Mesenchymal stem cell (in vitro differentiated cells and primary cell): ENCODE data around the gene CUEDC2.

Experiments
- DNase-seq: peaks from one replicate; pipeline ENCODE4 v3.0.0-alpha.2; 2013
- H2AFZ ChIP-seq: one replicate; pipeline ENCODE4 v1.6.1; 2013; ENCODE audit warnings: low read depth, mild to moderate bottlenecking, control low read depth, inconsistent platforms, low read length, moderate library complexity
- H2AK5ac ChIP-seq: 2 replicates; pipeline ENCODE4 v1.6.1; 2013; ENCODE audit warnings: low read length, moderate library complexity, mild to moderate bottlenecking, inconsistent platforms; ENCODE audit not compliant: severe bottlenecking
- H2BK120ac ChIP-seq: one replicate; pipeline ENCODE4 v1.6.1; 2013; ENCODE audit warnings: low read depth, mild to moderate bottlenecking, inconsistent platforms, low read length, moderate library complexity
- H2BK12ac ChIP-seq, 2 experiments: one replicate each; pipeline ENCODE4 v1.6.1; 2013; ENCODE audit warnings: inconsistent platforms in 2 of 2, low read length in 2 of 2, mild to moderate bottlenecking in 2 of 2, moderate library complexity in 2 of 2, control low read depth in 1 of 2
- H2BK15ac ChIP-seq: one replicate; pipeline ENCODE4 v1.6.1; 2013; ENCODE audit warnings: mild to moderate bottlenecking, low read depth, inconsistent platforms; ENCODE audit not compliant: poor library complexity, severe bottlenecking
- H2BK5ac ChIP-seq: 2 replicates; pipeline ENCODE4 v1.6.1; 2013; ENCODE audit warnings: low read depth, mild to moderate bottlenecking, low read length, control low read depth, inconsistent platforms; ENCODE audit not compliant: poor library complexity, severe bottlenecking
- H3K14ac ChIP-seq, 2 experiments: one replicate each; pipeline ENCODE4 v1.6.1; 2013; ENCODE audit warnings: inconsistent platforms in 2 of 2, low read length in 2 of 2, control low read depth in 1 of 2, mild to moderate bottlenecking in 1 of 2, moderate library complexity in 1 of 2
- H3K18ac ChIP-seq, 2 experiments: one replicate each; pipeline ENCODE4 v1.6.1; 2013; ENCODE audit warnings: inconsistent platforms in 2 of 2, low read length in 2 of 2, control low read depth in 1 of 2, low read depth in 1 of 2, mild to moderate bottlenecking in 1 of 2
- H3K23ac ChIP-seq, 2 experiments: one replicate each; pipeline ENCODE4 v1.6.1; 2013; ENCODE audit warnings: inconsistent platforms in 2 of 2, low read length in 2 of 2, mild to moderate bottlenecking in 2 of 2, moderate library complexity in 2 of 2, control low read depth in 1 of 2
- H3K27ac ChIP-seq: 2 replicates; pipeline ENCODE4 v1.5.1; 2013; ENCODE audit warnings: mild to moderate bottlenecking, moderate library complexity, low read length, control low read depth, inconsistent platforms; ENCODE audit not compliant: poor library complexity, severe bottlenecking
- H3K27me3 ChIP-seq, 2 experiments: 2 replicates each; pipeline versions ENCODE4 v1.6.1 to v1.7.0; 2013; ENCODE audit warnings: low read length in 2 of 2, mild to moderate bottlenecking in 2 of 2, moderate library complexity in 2 of 2, control low read depth in 1 of 2, inconsistent platforms in 1 of 2; ENCODE audit not compliant: control insufficient read depth in 1 of 2, insufficient read depth in 1 of 2
- H3K36me3 ChIP-seq, 2 experiments: 2 replicates each; pipeline versions ENCODE4 v1.6.1 to v1.7.0; 2013; ENCODE audit warnings: low read length in 2 of 2, control low read depth in 1 of 2, inconsistent platforms in 1 of 2, low read depth in 1 of 2, mild to moderate bottlenecking in 1 of 2; ENCODE audit not compliant: insufficient read depth in 2 of 2, control insufficient read depth in 1 of 2
- H3K4ac ChIP-seq, 2 experiments: one replicate each; pipeline ENCODE4 v1.6.1; 2013; ENCODE audit warnings: inconsistent platforms in 2 of 2, low read length in 2 of 2, mild to moderate bottlenecking in 2 of 2, moderate library complexity in 2 of 2, control low read depth in 1 of 2, low read depth in 1 of 2
- H3K4me1 ChIP-seq: 2 replicates; pipeline ENCODE4 v1.6.1; 2013; ENCODE audit warnings: low read depth, low read length, control low read depth; ENCODE audit not compliant: control insufficient read depth, insufficient read depth
- H3K4me2 ChIP-seq: 2 replicates; pipeline ENCODE4 v1.6.1; 2013; ENCODE audit warnings: low read length, mild to moderate bottlenecking, inconsistent platforms; ENCODE audit not compliant: poor library complexity, severe bottlenecking
- H3K4me3 ChIP-seq, 2 experiments: 2 replicates each; pipeline versions ENCODE4 v1.5.1 to v1.7.0; 2013; ENCODE audit warnings: low read length in 2 of 2, mild to moderate bottlenecking in 2 of 2, control low read depth in 1 of 2, low read depth in 1 of 2; ENCODE audit not compliant: insufficient read depth in 1 of 2
- H3K79me1 ChIP-seq: replicated peaks from 2 replicates; pipeline ENCODE4 v1.6.1; 2013; ENCODE audit warnings: mild to moderate bottlenecking, control low read depth, low read length, inconsistent platforms; ENCODE audit not compliant: poor library complexity, severe bottlenecking
- H3K9ac ChIP-seq: 2 replicates; pipeline ENCODE4 v1.7.0; 2013; ENCODE audit warnings: mild to moderate bottlenecking, low read length, moderate library complexity
- H3K9me3 ChIP-seq: 2 replicates; pipeline ENCODE4 v1.7.0; 2013; ENCODE audit warnings: mild to moderate bottlenecking, low read length; ENCODE audit not compliant: control insufficient read depth
- H4K8ac ChIP-seq: one replicate; pipeline ENCODE4 v1.6.1; 2013; ENCODE audit warnings: inconsistent platforms, mild to moderate bottlenecking, low read length, moderate library complexity
- H4K91ac ChIP-seq: one replicate; pipeline ENCODE4 v1.6.1; 2013; ENCODE audit warnings: mild to moderate bottlenecking, low read length, inconsistent platforms
- WGBS: methylation state at CpG from one replicate; pipeline ENCODE4 v1.1.7; 2013; ENCODE audit warnings: mixed read lengths; 5-methylcytosine and 5-hydroxymethylcytosine counted together
- small RNA-seq: library from polyadenylated mRNA; stranded (forward); fragments of <200 nt; extraction: miRNeasy Mini kit (QIAGEN cat#:217004); gene quantifications from one replicate; pipeline ENCODE3, GENCODE V24; 2013; ENCODE audit warnings: low read depth

The CUEDC2 gene

DNA sequence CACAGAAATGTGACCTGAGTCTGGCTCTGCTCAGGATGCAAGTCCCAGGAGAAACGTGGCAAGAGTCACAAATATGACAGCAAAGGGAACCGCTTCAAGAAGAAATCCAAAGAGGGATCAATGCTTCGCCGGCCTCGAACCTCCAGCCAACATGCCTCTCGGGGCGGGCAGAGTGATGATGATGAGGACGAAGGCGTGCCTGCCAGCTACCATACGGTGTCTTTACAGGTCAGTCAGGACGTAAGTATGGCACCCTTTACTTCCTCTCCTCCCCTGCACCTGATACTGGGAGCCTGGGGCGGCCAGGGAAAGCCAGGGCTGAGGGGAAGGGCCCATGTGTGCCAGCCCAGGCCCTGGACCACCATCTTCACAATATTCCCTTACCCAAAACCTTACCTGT lies 55.5 kb downstream of the CUEDC2 start:
- no peak overlapping the region for H3K14ac ChIP-seq
- peaks cover 15% of the 10 kb centered on the region for H3K79me1 ChIP-seq
- no peak overlapping the region for H2BK15ac ChIP-seq
- no peak for DNase-seq
- H2AFZ ChIP-seq: no peak overlapping the region
- H3K4me1 ChIP-seq: no peaks in the 10 kb centered on the region
- no peak overlapping the region for H3K27ac ChIP-seq
- H3K4ac ChIP-seq: no peak overlapping the region
- no peak overlapping the region for H4K91ac ChIP-seq
- H2BK5ac ChIP-seq: no peak overlapping the region
- H3K9ac ChIP-seq: no peak overlapping the region
- no peak overlapping the region for H2AK5ac ChIP-seq
- H4K8ac ChIP-seq: no peak overlapping the region
- no peak overlapping the region for H3K23ac ChIP-seq
- no peaks in the 10 kb centered on the region for H3K9me3 ChIP-seq
- H3K4me3 ChIP-seq: no peak overlapping the region
- H2BK120ac ChIP-seq: no peak overlapping the region
- H3K4me2 ChIP-seq: no peak overlapping the region
- WGBS: 93% methylated on average over 12 of the region's 12 CpGs
- H3K27me3 ChIP-seq: no peaks in the 10 kb centered on the region
- H3K36me3 ChIP-seq: peaks cover 73 to 83% of the 10 kb centered on the region in 2 experiments
- no peak overlapping the region for H2BK12ac ChIP-seq
- no peak overlapping the region for H3K18ac ChIP-seq

GRCh38 chr10:102375867-102376266 lies 56.5 kb downstream of the CUEDC2 start:
- Histone ChIP-seq H3K4me3 (no peak overlapping the region), H3K36me3 (peaks cover 71 to 86% of the 10 kb centered on the region in 2 experiments), H2AK5ac (no peak overlapping the region), H3K4me2 (no peak overlapping the region), H2BK15ac (no peak overlapping the region), H3K4me1 (no peaks in the 10 kb centered on the region), H3K27ac (no peak overlapping the region), H3K27me3 (no peaks in the 10 kb centered on the region), H3K14ac (no peak overlapping the region), H3K18ac (no peak overlapping the region), H2BK120ac (no peak overlapping the region), H4K8ac (no peak overlapping the region), H3K9me3 (no peaks in the 10 kb centered on the region), H2BK12ac (no peak overlapping the region), H3K4ac (no peak overlapping the region), H2BK5ac (no peak overlapping the region), H3K79me1 (peaks cover 12% of the 10 kb centered on the region), H2AFZ (no peak overlapping the region), H4K91ac (no peak overlapping the region), H3K23ac (no peak overlapping the region), H3K9ac (no peak overlapping the region)
- DNase-seq: no peak
- 96% methylated on average over 2 of the region's 2 CpGs for WGBS

- Histone ChIP-seq H3K36me3 (peaks cover 71 to 86% of the 10 kb centered on the region in 2 experiments), H2BK12ac (no peak overlapping the region), H3K23ac (no peak overlapping the region), H2BK120ac (no peak overlapping the region), H3K4me2 (no peak overlapping the region), H2AFZ (no peak overlapping the region), H4K91ac (no peak overlapping the region), H3K27ac (no peak overlapping the region), H3K79me1 (peaks cover 13% of the 10 kb centered on the region), H2AK5ac (no peak overlapping the region), H3K27me3 (no peaks in the 10 kb centered on the region), H3K18ac (no peak overlapping the region), H3K4me3 (no peak overlapping the region), H3K9ac (no peak overlapping the region), H3K4me1 (no peaks in the 10 kb centered on the region), H2BK15ac (no peak overlapping the region), H3K4ac (no peak overlapping the region), H4K8ac (no peak overlapping the region), H2BK5ac (no peak overlapping the region), H3K9me3 (no peaks in the 10 kb centered on the region), H3K14ac (no peak overlapping the region)
- WGBS: 98% methylated on average over 7 of the region's 7 CpGs
- DNase-seq: no peak
These were observed 57.1 kb downstream of the CUEDC2 start for GRCh38 chr10:102375250-102375649.

Small RNAs within 50 kb of the gene (small RNA-seq; reads per million reads assigned to genes)
- gene MIR146B: 3,161 reads per million, percentile 99 among the genes with 10 or more reads in this experiment
